Duodenal mucosa (tissue), 2 donors: ENCODE results near the gene PSD.

Source experiments
- H3K27ac ChIP-seq: one replicate; pipeline ENCODE4 v1.7.0; 2013; ENCODE audit warnings: low read depth, low read length
- H3K27me3 ChIP-seq, 2 donors: one replicate each; pipeline ENCODE4 v1.7.0; 2013; ENCODE audit warnings: low read length in 2 of 2, control low read depth in 1 of 2; ENCODE audit not compliant: insufficient read depth in 2 of 2, control insufficient read depth in 1 of 2
- H3K36me3 ChIP-seq, 2 donors: one replicate each; pipeline ENCODE4 v1.7.0; 2013; ENCODE audit warnings: low read length in 2 of 2, control low read depth in 1 of 2; ENCODE audit not compliant: insufficient read depth in 2 of 2, control insufficient read depth in 1 of 2
- H3K4me1 ChIP-seq, 2 donors: one replicate each; pipeline ENCODE4 v1.7.0; 2013; ENCODE audit warnings: low read length in 2 of 2, control low read depth in 1 of 2; ENCODE audit not compliant: insufficient read depth in 2 of 2, control insufficient read depth in 1 of 2
- H3K4me3 ChIP-seq, 2 donors: one replicate each; pipeline ENCODE4 v1.7.0; 2013; ENCODE audit warnings: low read length in 2 of 2, low read depth in 1 of 2
- H3K9ac ChIP-seq, 2 donors: one replicate each; pipeline ENCODE4 v1.7.0; 2013; ENCODE audit warnings: low read length in 2 of 2, low read depth in 1 of 2
- H3K9me3 ChIP-seq, 2 donors: one replicate each; pipeline ENCODE4 v1.7.0; 2013; ENCODE audit warnings: low read length in 2 of 2, control low read depth in 1 of 2; ENCODE audit not compliant: control insufficient read depth in 1 of 2

Gene PSD

DNA sequence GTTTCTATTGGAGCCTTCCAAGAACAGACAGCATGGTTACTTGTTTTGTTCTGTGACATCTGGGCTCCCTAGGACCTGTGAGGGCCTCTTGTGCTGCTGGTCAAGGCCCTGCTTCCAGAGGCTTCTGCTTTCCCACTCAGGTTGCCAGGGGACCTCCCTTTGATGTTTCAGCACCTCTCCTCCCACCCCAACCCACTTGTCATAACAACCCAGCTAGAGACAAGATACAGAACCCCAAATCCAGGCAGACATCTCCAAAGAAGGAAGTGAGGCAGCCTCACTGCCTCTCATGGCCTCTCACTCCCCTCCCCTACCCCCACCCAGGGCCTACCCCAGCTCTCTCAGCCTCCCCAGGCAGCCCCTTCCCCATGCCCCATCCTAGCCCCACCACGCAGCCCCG is 11.8 kb downstream of the PSD start:
- Histone ChIP-seq H3K9ac (no peak overlapping the region), H3K4me1 (peaks cover 8 to 14% of the 10 kb centered on the region in 2 donors), H3K27me3 (peaks cover 38 to 41% of the 10 kb centered on the region in 2 donors), H3K27ac (no peak overlapping the region), H3K4me3 (no peak overlapping the region), H3K9me3 (no peaks in the 10 kb centered on the region), H3K36me3 (peaks cover 0 to under 1% of the 10 kb centered on the region in 2 donors)

DNA sequence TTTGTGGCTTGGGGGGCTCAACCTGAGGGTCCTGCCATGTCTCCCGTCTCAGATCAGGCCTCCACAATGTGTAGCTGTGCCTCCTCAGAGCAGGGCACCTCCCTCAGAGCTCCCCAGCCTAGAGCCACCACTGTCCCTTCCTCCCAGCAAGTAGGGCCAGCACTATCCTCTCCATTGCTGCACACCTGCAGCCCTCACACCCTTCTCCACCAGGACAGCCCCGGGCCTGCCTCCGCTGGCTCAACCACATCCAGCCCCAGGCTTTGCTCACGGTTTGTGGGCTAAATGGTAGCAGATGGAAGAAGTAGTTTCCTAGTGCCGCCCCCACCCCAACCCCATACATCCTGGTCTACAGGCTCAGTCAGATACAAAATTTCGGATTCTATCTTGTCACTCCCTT is 13.0 kb downstream of the PSD start:
- Histone ChIP-seq H3K27me3 (peaks cover 26 to 30% of the 10 kb centered on the region in 2 donors), H3K9ac (no peak overlapping the region), H3K9me3 (no peaks in the 10 kb centered on the region), H3K4me1 (peaks cover 8 to 13% of the 10 kb centered on the region in 2 donors), H3K36me3 (peaks cover 0 to 12% of the 10 kb centered on the region in 2 donors), H3K27ac (no peak overlapping the region), H3K4me3 (no peak overlapping the region)

DNA sequence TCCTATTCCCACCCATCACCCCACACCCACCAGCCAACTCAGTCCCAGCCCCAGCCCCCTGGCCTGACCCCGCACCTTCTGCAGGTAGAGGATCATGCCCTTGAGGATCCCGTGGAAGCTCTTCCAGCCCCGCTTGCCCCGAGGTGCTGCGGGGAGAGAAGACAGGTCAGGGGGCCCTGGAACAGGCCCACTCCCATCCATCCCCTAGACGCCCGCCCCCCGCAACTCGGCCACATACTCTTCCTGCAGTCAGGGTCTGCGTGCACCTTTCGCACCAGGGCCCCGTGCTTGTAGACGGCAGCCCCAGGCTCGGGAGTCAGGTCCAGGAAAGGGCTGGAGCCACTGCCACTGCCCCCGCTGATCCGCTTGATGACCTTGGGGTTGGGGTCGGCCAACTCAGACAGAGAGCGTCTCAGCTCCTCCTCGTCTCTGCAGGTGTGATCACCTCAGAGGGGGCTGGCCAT is 13.4 kb downstream of the PSD start:
- H3K36me3 ChIP-seq: peaks cover 0 to 16% of the 10 kb centered on the region in 2 donors
- peaks cover 4 to 10% of the 10 kb centered on the region in 2 donors for H3K4me1 ChIP-seq
- no peak overlapping the region for H3K4me3 ChIP-seq
- no peak overlapping the region for H3K9ac ChIP-seq
- no peaks in the 10 kb centered on the region for H3K9me3 ChIP-seq
- peaks cover 23 to 25% of the 10 kb centered on the region in 2 donors for H3K27me3 ChIP-seq
- no peak overlapping the region for H3K27ac ChIP-seq

DNA sequence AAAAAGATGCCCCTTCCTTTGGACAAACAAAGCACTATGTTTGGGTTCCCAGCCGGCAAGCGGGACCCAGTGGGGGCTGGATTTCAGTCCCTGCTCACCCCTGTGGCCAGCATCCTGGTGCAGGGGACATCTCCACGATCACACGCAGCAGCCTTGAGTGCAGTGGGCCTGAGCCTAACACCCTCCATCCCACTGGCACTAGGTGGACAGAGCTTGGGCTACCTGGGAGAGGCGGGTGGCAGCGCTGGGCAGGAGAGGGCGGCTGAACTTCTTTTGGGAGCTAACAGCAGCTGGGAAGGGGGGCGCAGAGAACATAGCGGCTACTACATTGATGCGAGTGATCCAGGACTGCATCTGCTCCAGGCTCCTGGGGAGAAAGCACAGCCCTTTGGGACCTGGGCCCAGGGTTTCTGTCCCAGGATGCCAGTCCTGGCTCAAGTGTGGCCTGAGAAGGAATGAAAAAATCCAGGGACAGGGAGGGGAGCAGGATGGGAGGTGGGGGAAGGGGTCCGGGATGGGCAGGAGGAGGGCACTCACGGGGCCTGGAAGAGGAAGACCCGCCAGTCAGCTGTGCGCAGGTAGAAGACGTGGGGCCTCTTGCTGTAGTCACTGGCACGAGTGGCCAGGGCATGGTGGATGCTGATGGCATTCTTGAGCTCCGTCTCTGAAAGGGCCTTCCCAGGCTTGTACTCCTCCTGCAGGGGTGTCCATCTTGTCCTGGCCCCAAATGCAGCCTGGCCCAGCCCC is 14.1 kb downstream of the PSD start:
- Histone ChIP-seq H3K27me3 (peaks cover 17 to 19% of the 10 kb centered on the region in 2 donors), H3K9ac (no peak overlapping the region), H3K4me3 (no peak overlapping the region), H3K27ac (no peak overlapping the region), H3K36me3 (peaks cover 0 to 17% of the 10 kb centered on the region in 2 donors), H3K4me1 (peaks cover 8 to 12% of the 10 kb centered on the region in 2 donors), H3K9me3 (no peaks in the 10 kb centered on the region)

DNA sequence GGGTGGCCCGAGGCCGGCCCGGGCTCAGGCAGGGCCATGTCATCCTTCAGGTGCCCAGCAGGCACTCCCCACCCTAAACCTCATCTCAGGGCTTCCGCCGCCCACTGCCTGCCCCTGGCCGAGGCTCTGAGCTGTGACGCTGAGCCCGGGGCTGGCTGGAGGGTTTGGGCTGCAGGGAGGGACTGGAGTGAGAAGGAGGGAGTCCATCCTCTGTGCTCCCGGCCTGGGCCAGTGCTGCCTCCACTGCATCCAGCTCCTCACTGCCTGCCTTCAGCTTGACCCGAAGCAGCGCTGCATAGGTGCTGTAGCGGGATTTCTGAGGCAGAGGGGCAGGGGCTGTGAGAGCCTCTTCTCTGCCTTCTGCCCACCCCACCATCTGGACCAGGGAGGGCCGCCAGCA is 15.5 kb downstream of the PSD start:
- Histone ChIP-seq H3K4me1 (peaks cover 6 to 10% of the 10 kb centered on the region in 2 donors), H3K9ac (no peak overlapping the region), H3K4me3 (no peak overlapping the region), H3K27ac (no peak overlapping the region), H3K27me3 (peaks cover 9% of the 10 kb centered on the region in 2 donors), H3K36me3 (peaks cover 6 to 19% of the 10 kb centered on the region in 2 donors), H3K9me3 (no peaks in the 10 kb centered on the region)

DNA sequence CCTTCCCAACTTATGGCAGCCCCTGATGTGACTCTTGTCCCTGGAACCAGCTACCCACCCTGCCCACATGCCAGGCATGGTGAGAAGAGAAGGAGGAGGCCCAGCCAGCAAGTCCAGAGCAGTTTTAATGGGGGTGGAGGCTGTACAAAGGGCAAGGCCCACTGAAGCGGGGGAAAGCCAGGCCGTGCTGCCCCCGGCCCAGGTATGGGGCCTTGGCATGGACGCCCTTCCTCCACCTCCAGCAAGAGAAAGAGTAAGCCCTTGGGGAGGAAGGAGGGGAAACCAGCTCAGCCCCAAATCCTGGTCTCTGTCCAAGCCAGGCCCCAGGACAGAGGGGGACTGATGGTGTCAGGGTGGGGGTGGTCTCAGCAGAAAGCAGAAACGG is 16.1 kb downstream of the PSD start:
- no peak overlapping the region for H3K4me3 ChIP-seq
- no peak overlapping the region for H3K27ac ChIP-seq
- H3K4me1 ChIP-seq: peaks cover 6 to 10% of the 10 kb centered on the region in 2 donors
- H3K36me3 ChIP-seq: peaks cover 7 to 24% of the 10 kb centered on the region in 2 donors
- H3K9me3 ChIP-seq: no peaks in the 10 kb centered on the region
- peaks cover 3% of the 10 kb centered on the region in 2 donors for H3K27me3 ChIP-seq
- H3K9ac ChIP-seq: no peak overlapping the region

DNA sequence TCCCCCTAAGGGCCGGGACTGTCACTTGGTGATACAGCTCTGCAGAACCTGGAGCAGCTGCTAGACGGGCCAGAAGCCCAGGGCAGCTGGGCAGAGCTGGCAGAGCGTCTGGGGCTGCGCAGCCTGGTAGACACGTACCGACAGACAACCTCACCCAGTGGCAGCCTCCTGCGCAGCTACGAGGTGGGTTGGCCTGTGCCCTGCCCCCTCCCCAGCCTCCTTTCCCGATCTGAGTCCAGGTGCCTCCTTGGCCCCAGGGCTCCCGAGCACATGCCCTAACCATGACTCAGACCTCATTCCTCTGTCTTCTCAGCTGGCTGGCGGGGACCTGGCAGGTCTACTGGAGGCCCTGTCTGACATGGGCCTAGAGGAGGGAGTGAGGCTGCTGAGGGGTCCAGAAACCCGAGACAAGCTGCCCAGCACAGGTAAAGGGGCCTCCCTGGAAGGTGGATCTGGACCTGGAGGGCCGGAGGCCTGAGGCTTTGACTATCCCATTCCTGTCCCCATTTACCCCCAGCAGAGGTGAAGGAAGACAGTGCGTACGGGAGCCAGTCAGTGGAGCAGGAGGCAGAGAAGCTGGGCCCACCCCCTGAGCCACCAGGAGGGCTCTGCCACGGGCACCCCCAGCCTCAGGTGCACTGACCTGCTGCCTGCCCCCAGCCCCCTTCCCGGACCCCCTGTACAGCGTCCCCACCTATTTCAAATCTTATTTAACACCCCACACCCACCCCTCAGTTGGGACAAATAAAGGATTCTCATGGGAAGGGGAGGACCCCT is 16.7 kb downstream of the PSD start:
- H3K27ac ChIP-seq: no peak overlapping the region
- peaks cover 7 to 25% of the 10 kb centered on the region in 2 donors for H3K36me3 ChIP-seq

DNA sequence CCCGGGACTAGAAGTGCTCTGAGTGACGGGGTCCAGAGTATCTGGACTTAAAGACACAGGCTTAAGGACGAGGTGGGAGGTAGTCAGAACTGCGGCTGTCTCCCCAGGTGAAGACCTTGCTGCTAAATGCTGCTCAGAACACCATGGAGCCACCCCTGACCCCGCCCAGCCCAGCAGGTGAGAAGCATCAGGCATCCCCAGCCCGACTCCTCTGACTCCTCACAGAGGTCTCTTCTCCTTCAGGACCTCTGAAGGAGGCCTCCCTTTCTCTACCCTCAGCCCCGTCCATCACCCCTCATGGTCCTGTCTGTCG is 17.3 kb downstream of the PSD start:
- Histone ChIP-seq H3K27me3 (no peaks in the 10 kb centered on the region), H3K4me3 (no peak overlapping the region), H3K9me3 (no peaks in the 10 kb centered on the region), H3K27ac (no peak overlapping the region), H3K4me1 (peaks cover 14 to 18% of the 10 kb centered on the region in 2 donors), H3K9ac (no peak overlapping the region), H3K36me3 (peaks cover 7 to 28% of the 10 kb centered on the region in 2 donors)

More for the DNA sequence above, 16.7 kb downstream of the PSD start:
- H3K4me1 ChIP-seq: peaks cover 7 to 11% of the 10 kb centered on the region in 2 donors
- H3K9ac ChIP-seq: no peak overlapping the region
- no peaks in the 10 kb centered on the region for H3K27me3 ChIP-seq
- no peaks in the 10 kb centered on the region for H3K9me3 ChIP-seq
- no peak overlapping the region for H3K4me3 ChIP-seq

DNA sequence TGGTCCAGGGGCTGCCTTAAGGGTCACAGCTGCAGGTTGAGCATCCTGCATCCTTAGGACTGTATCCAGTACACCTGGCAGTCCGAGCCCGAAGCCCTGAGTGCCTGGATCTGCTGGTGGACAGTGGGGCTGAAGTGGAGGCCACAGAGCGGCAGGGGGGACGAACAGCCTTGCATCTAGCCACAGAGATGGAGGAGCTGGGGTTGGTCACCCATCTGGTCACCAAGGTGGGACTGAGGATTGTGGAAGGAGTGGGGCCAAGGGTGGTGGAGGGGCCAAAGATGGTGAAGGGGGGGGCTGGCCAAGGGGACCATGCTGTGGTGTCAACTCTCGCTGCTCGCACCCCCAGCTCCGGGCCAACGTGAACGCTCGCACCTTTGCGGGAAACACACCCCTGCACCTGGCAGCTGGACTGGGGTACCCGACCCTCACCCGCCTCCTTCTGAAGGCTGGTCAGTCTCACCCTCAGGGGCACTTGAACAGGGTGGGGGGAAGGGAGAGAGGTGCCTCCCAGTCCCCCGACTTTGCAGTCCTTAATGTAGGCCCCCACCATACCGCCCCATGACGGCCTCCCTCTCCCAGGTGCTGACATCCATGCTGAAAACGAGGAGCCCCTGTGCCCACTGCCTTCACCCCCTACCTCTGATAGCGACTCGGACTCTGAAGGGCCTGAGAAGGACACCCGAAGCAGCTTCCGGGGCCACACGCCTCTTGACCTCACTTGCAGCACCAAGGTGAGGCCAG is 17.8 kb downstream of the PSD start:
- H3K9me3 ChIP-seq: no peaks in the 10 kb centered on the region
- no peak overlapping the region for H3K9ac ChIP-seq
- H3K27ac ChIP-seq: no peak overlapping the region
- H3K27me3 ChIP-seq: no peaks in the 10 kb centered on the region
- no peak overlapping the region for H3K4me3 ChIP-seq
- peaks cover 18 to 22% of the 10 kb centered on the region in 2 donors for H3K4me1 ChIP-seq
- H3K36me3 ChIP-seq: peaks cover 7 to 28% of the 10 kb centered on the region in 2 donors

DNA sequence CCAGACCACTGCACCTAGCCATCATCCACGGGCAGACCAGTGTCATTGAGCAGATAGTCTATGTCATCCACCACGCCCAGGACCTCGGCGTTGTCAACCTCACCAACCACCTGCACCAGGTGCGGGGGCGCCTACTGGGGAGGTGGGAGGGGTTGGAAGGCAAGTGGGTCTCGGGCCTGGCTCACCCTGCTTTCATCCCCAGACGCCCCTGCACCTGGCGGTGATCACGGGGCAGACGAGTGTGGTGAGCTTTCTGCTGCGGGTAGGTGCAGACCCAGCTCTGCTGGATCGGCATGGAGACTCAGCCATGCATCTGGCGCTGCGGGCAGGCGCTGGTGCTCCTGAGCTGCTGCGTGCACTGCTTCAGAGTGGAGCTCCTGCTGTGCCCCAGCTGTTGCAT is 18.5 kb downstream of the PSD start:
- no peaks in the 10 kb centered on the region for H3K9me3 ChIP-seq
- H3K4me1 ChIP-seq: peaks cover 18 to 24% of the 10 kb centered on the region in 2 donors
- no peak overlapping the region for H3K27ac ChIP-seq
- H3K27me3 ChIP-seq: no peaks in the 10 kb centered on the region
- peaks cover 7 to 28% of the 10 kb centered on the region in 2 donors for H3K36me3 ChIP-seq
- H3K4me3 ChIP-seq: peak overlapping the region in 1 of 2 donors; percentile 63
- peak overlapping the region in 1 of 2 donors; percentile 63 for H3K9ac ChIP-seq
